Measurements from ENCODE around the gene JUN.

JUN gene

DNA sequence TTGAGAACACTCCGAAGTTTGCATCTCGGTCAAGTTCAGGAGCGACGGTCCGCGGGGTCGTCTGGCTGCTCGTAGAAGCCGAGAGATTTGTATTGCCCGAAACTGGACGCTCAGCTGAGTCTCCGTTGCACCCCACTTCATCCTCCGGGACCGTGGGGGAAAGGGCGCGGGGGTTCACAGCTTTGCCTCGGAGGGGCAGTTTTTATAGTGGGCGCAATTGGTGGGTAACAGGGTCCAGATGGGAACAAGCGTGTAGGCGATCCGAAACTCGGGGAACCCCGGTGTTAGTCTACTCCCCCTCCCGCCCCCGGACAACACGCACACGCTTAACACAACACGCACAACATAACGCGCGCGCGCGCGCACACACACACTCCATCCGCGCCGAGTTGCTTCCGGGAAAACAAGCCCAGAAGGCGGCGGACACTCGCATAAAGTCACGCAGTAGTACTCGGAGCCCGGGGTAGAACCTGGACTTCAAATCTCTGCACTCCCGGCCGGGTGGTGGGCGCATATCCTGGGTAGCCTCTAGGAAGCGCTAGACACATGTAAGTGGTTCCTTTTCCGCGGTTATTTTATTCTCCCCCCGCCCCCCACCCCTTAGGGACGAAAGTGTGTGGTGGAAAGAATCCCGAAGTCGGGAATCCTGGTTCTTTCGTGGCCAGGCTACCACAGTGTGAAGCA lies 1.1 kb upstream of the JUN start:
- H3K79me2 ChIP-seq (ENCODE audit: insufficient read depth, low read length): no peaks in the 10 kb centered on the region
- H3K4me2 ChIP-seq (ENCODE audit: low read depth, low read length, poor library complexity, severe bottlenecking): peak overlapping the region; percentile 86
- H3F3A ChIP-seq (ENCODE audit: insufficient read depth): peaks cover 17% of the 10 kb centered on the region
- H3K9ac ChIP-seq (ENCODE audit: low read length): peak overlapping the region; percentile 76
- no peak overlapping the region for H3K27ac ChIP-seq (ENCODE audit: low read depth, low read length)
- no peaks in the 10 kb centered on the region for H3K9me3 ChIP-seq (ENCODE audit: insufficient read depth, low read length)
- H3K27me3 ChIP-seq (ENCODE audit: low read length): no peaks in the 10 kb centered on the region
- no peaks in the 10 kb centered on the region for H3K36me3 ChIP-seq (ENCODE audit: low read length)
- H2AFZ ChIP-seq (ENCODE audit: low read depth, low read length, severe bottlenecking): peak overlapping the region; percentile 96
- peak overlapping the region; percentile 66 for H3K4me3 ChIP-seq (ENCODE audit: insufficient read depth, low read length, poor library complexity, severe bottlenecking)
- TF ChIP-seq, protein P1, sequence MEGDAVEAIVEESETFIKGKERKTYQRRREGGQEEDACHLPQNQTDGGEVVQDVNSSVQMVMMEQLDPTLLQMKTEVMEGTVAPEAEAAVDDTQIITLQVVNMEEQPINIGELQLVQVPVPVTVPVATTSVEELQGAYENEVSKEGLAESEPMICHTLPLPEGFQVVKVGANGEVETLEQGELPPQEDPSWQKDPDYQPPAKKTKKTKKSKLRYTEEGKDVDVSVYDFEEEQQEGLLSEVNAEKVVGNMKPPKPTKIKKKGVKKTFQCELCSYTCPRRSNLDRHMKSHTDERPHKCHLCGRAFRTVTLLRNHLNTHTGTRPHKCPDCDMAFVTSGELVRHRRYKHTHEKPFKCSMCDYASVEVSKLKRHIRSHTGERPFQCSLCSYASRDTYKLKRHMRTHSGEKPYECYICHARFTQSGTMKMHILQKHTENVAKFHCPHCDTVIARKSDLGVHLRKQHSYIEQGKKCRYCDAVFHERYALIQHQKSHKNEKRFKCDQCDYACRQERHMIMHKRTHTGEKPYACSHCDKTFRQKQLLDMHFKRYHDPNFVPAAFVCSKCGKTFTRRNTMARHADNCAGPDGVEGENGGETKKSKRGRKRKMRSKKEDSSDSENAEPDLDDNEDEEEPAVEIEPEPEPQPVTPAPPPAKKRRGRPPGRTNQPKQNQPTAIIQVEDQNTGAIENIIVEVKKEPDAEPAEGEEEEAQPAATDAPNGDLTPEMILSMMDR (IDR thresholded peaks at IDR 0.05; ENCODE audit: insufficient read depth, low read length, poor library complexity, severe bottlenecking): peak; percentile 26
- TF ChIP-seq EZH2phosphoT487 (conservative IDR thresholded peaks at IDR 0.05; ENCODE audit: low read length): no peak
- H3K9me2 ChIP-seq (replicated peaks; ENCODE audit: insufficient read depth, low read length): no peaks in the 10 kb centered on the region
- H4K20me1 ChIP-seq (ENCODE audit: low read depth, low read length): 0 out of 2 replicates have a peak, but pooled peaks cover 5% of the 10 kb centered on the region

DNA sequence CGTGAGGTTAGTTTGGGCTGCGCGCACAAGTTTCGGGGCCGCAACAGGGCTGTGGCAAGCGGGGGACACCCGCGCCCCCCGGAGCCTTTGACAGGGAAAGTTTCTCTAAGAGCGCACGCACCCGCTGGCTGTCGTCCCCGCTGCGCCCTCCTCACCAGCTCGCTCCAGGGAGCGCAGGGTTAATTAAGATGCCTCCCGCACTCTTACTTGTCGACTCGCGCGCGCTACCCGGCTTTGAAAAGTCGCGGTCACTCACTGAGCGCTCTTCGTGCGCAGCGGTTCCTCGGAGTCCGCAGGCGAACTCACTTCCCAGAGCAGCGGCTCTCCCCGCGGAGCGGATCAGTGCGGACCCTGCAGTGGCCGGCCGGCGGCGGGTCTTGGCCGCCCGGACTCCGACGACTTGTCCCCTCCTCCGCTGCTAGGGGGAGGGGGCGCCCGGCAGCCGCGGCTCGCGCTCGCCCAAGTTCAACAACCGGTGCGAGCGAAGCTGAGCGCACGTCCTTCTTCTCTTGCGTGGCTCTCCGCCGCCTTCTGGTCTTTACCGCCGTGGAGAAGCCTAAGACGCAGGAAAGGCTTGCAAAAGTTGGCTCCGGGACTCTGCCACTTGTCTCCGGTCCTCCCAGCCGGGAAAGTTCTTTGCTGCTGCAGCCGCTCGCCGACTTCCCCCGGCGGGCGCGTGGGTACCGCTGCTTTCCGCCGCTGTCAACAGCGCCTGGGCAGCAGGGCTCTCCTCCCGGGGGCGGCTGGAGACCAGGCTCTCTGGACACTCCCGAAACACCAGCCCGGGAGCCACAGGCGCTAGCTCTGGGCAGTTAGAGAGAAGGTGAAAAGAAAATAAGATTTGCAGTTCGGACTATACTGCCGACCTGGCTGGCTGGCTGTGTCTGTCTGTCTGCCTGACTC lies 506 bp downstream of the JUN start:
- Histone ChIP-seq H3K9ac (ENCODE audit: low read length) (peak overlapping the region; percentile 61), H3F3A (ENCODE audit: insufficient read depth) (peaks cover 17% of the 10 kb centered on the region), H3K9me2 (replicated peaks; ENCODE audit: insufficient read depth, low read length) (no peaks in the 10 kb centered on the region), H3K4me3 (ENCODE audit: insufficient read depth, low read length, poor library complexity, severe bottlenecking) (peak overlapping the region; percentile 62), H3K27me3 (ENCODE audit: low read length) (no peaks in the 10 kb centered on the region), H3K36me3 (ENCODE audit: low read length) (no peaks in the 10 kb centered on the region), H3K9me3 (ENCODE audit: insufficient read depth, low read length) (no peaks in the 10 kb centered on the region), H3K27ac (ENCODE audit: low read depth, low read length) (peak overlapping the region; percentile 49), H4K20me1 (ENCODE audit: low read depth, low read length) (0 out of 2 replicates have a peak, but pooled peaks cover 5% of the 10 kb centered on the region), H3K79me2 (ENCODE audit: insufficient read depth, low read length) (no peaks in the 10 kb centered on the region), H2AFZ (ENCODE audit: low read depth, low read length, severe bottlenecking) (peak overlapping the region; percentile 83), H3K4me2 (ENCODE audit: low read depth, low read length, poor library complexity, severe bottlenecking) (peak overlapping the region; percentile 86)
- no peak for TF ChIP-seq EZH2phosphoT487 (conservative IDR thresholded peaks at IDR 0.05; ENCODE audit: low read length)
- TF ChIP-seq, protein P1 (IDR thresholded peaks at IDR 0.05; ENCODE audit: insufficient read depth, low read length, poor library complexity, severe bottlenecking): no peak

DNA sequence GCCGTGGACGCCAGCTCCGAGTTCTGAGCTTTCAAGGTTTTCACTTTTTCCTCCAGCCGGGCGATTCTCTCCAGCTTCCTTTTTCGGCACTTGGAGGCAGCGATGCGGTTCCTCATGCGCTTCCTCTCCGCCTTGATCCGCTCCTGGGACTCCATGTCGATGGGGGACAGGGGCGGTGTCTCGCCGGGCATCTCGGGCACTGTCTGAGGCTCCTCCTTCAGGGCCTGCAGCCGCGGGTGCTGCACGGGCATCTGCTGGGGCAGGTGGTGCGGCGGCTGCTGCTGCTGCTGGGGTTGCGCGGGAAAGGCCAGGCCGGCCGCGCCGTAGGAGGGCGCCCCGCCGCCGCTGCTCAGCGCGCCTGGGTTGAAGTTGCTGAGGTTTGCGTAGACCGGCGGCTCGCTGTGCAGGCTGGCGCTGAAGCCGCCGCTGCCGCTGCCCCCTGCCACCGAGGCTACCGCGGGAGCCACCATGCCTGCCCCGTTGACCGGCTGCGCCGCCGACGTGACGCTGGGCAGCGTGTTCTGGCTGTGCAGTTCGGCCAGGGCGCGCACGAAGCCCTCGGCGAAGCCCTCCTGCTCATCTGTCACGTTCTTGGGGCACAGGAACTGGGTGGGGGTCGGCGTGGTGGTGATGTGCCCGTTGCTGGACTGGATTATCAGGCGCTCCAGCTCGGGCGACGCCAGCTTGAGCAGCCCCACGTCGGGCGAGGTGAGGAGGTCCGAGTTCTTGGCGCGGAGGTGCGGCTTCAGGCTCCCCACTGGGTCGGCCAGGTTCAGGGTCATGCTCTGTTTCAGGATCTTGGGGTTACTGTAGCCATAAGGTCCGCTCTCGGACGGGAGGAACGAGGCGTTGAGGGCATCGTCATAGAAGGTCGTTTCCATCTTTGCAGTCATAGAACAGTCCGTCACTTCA lies 1.4 kb downstream of the JUN start:
- no peaks in the 10 kb centered on the region for H3K9me3 ChIP-seq (ENCODE audit: insufficient read depth, low read length)
- peak overlapping the region; percentile 86 for H3K4me2 ChIP-seq (ENCODE audit: low read depth, low read length, poor library complexity, severe bottlenecking)
- peaks cover 17% of the 10 kb centered on the region for H3F3A ChIP-seq (ENCODE audit: insufficient read depth)
- H3K9ac ChIP-seq (ENCODE audit: low read length): peak overlapping the region; percentile 61
- 0 out of 2 replicates have a peak, but pooled peaks cover 5% of the 10 kb centered on the region for H4K20me1 ChIP-seq (ENCODE audit: low read depth, low read length)
- H3K4me3 ChIP-seq (ENCODE audit: insufficient read depth, low read length, poor library complexity, severe bottlenecking): peak overlapping the region; percentile 62
- H2AFZ ChIP-seq (ENCODE audit: low read depth, low read length, severe bottlenecking): peak overlapping the region; percentile 83
- no peak overlapping the region for H3K27ac ChIP-seq (ENCODE audit: low read depth, low read length)
- no peaks in the 10 kb centered on the region for H3K79me2 ChIP-seq (ENCODE audit: insufficient read depth, low read length)
- H3K9me2 ChIP-seq (replicated peaks; ENCODE audit: insufficient read depth, low read length): no peaks in the 10 kb centered on the region
- TF ChIP-seq EZH2phosphoT487 (conservative IDR thresholded peaks at IDR 0.05; ENCODE audit: low read length): peak; percentile 81; the same call in 1 of the 2 replicates
- TF ChIP-seq, protein P1 (IDR thresholded peaks at IDR 0.05; ENCODE audit: insufficient read depth, low read length, poor library complexity, severe bottlenecking): peak; percentile 13
- H3K36me3 ChIP-seq (ENCODE audit: low read length): no peaks in the 10 kb centered on the region
- no peaks in the 10 kb centered on the region for H3K27me3 ChIP-seq (ENCODE audit: low read length)

All from SU-DHL-6 (cell line).